PC-9 (cell line): ENCODE results near the gene KCNJ3. TPM values are rescaled to one million over a fixed set of nuclear protein-coding genes. Genes with fewer than 3 reads are reported as not detected.

Source experiments
- BruUV-seq: library from RNA; stranded (reverse); fragments of 400-500 nt; replicated peaks from 2 replicates; lab custom pipeline; 2021; lab: Mats Ljungman, UMichigan
- CTCF ChIA-PET: fragments of 300-600 bp; sonication (Branson Sonifier 250); formaldehyde crosslinking; loops from one replicate; lab custom pipeline; 2022; ENCODE audit warnings: antibody characterized with exemption; lab: Charles Lee
- POLR2A ChIA-PET: fragments of 300-600 bp; sonication (Branson Sonifier 250); formaldehyde crosslinking; loops from one replicate; lab custom pipeline; 2022; ENCODE audit warnings: antibody characterized with exemption; ENCODE audit not compliant: unreplicated experiment; lab: Charles Lee
- DNase-seq, 2 experiments: peaks; one replicate each; pipeline versions ENCODE4 v3.0.0 to v3.0.0-alpha.2; 2015 to 2022; ENCODE audit warnings: mixed read lengths in 1 of 2
- H2AFZ ChIP-seq: fragments of 200-600 bp; sonication (generic); 2 replicates; pipeline ENCODE4 v1.8.1; 2017; ENCODE audit warnings: antibody characterized with exemption
- H3F3A ChIP-seq: fragments of 200-600 bp; sonication (generic); 2 replicates; pipeline ENCODE4 v1.8.1; 2017; ENCODE audit warnings: antibody characterized with exemption, mild to moderate bottlenecking, low read depth; ENCODE audit not compliant: insufficient read depth
- H3K27ac ChIP-seq: fragments of 200-600 bp; sonication (generic); 2 replicates; pipeline ENCODE4 v1.6.1; 2016; ENCODE audit warnings: mixed run types
- H3K27me3 ChIP-seq: fragments of 200-600 bp; sonication (generic); 2 replicates; pipeline ENCODE4 v1.6.1; 2016; ENCODE audit warnings: low read depth, mixed run types; ENCODE audit not compliant: insufficient read depth
- H3K36me3 ChIP-seq: fragments of 200-600 bp; sonication (generic); 2 replicates; pipeline ENCODE4 v1.6.1; 2016; ENCODE audit warnings: low read depth, mixed run types
- H3K4me1 ChIP-seq: fragments of 200-600 bp; sonication (generic); replicated peaks from 2 replicates; pipeline ENCODE4 v1.6.1; 2016; ENCODE audit warnings: mixed run types; ENCODE audit not compliant: insufficient read depth
- H3K4me2 ChIP-seq: fragments of 200-600 bp; sonication (generic); 2 replicates; pipeline ENCODE4 v1.6.1; 2017; ENCODE audit warnings: mixed run types
- H3K4me3 ChIP-seq: fragments of 200-600 bp; sonication (generic); 2 replicates; pipeline ENCODE4 v1.6.1; 2016; ENCODE audit warnings: mixed run types
- H3K79me2 ChIP-seq: fragments of 200-600 bp; sonication (generic); 2 replicates; pipeline ENCODE4 v1.6.1; 2017; ENCODE audit warnings: low read depth, mixed run types
- H3K9me2 ChIP-seq: fragments of 200-600 bp; sonication (generic); 2 replicates; pipeline ENCODE4 v1.8.1; 2017; ENCODE audit warnings: mild to moderate bottlenecking; ENCODE audit not compliant: insufficient read depth
- H3K9me3 ChIP-seq: fragments of 200-600 bp; sonication (generic); 2 replicates; pipeline ENCODE4 v1.8.1; 2016; ENCODE audit warnings: low read depth; ENCODE audit not compliant: insufficient read depth
- H4K20me1 ChIP-seq: fragments of 200-600 bp; sonication (generic); 2 replicates; pipeline ENCODE4 v1.8.1; 2017; ENCODE audit not compliant: insufficient read depth
- CTCF ChIP-seq: fragments of 200-600 bp; sonication (generic); conservative IDR thresholded peaks from 2 replicates; pipeline ENCODE4 v1.6.1; 2017; ENCODE audit warnings: mixed run types, antibody characterized with exemption, mild to moderate bottlenecking, moderate library complexity
- EZH2 ChIP-seq: fragments of 200-600 bp; sonication (generic); IDR thresholded peaks from 2 replicates; pipeline ENCODE4 v1.8.0; 2017; ENCODE audit warnings: antibody characterized with exemption, low read depth
- intact Hi-C: fragments of 100-400 bp; cut with micrococcal nuclease; formaldehyde crosslinking; loops from one replicate; pipeline ENCODE4 v1.10.0; 2022; ENCODE audit not compliant: unreplicated experiment
- total RNA-seq: library from RNA; stranded (reverse); gene quantifications from 2 replicates; pipeline ENCODE4 v1.2.3, GENCODE V29; 2021

The KCNJ3 gene
- total RNA-seq, 1 experiment from 2014 or later: not detected

DNA sequence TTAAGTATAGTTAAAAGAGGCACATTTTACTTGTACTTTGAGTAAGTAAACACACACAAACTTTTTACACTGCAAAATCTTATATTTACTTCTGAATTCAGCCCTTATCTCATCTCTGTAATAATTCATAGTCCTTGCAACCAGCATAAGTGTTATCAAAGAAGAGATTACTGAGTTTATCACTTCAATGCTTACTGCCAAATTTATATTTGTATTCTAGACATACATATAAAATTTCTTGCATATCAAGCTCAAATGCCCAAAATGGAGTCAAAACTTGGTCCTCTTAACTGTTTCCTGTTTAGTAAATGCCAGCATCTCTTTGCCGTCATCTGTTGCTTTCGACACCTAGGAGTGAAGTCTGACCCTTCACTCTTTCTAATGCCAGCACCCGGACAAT lies 21.1 kb upstream of the KCNJ3 start:
- BruUV-seq: no TSS peak
- Histone ChIP-seq H3K79me2 (no peaks in the 10 kb centered on the region), H3F3A (no peaks in the 10 kb centered on the region), H3K9me3 (no peaks in the 10 kb centered on the region), H4K20me1 (no peaks in the 10 kb centered on the region), H3K4me2 (no peak overlapping the region), H3K4me1 (no peaks in the 10 kb centered on the region), H3K4me3 (no peak overlapping the region), H3K27ac (no peak overlapping the region), H3K36me3 (no peaks in the 10 kb centered on the region), H2AFZ (no peak overlapping the region), H3K9me2 (no peaks in the 10 kb centered on the region), H3K27me3 (no peaks in the 10 kb centered on the region)
- POLR2A ChIA-PET: no interaction called here
- DNase-seq: no peak
- TF ChIP-seq EZH2 (no peak), CTCF (no peak)
- CTCF ChIA-PET: no interaction called here
- intact Hi-C loops: no loop called here

GRCh38 chr2:154681741-154682140 lies 16.8 kb upstream of the KCNJ3 start:
- no peak for DNase-seq
- no peaks in the 10 kb centered on the region for H3F3A ChIP-seq
- H2AFZ ChIP-seq: no peak overlapping the region
- no peaks in the 10 kb centered on the region for H3K36me3 ChIP-seq
- H3K4me1 ChIP-seq: no peaks in the 10 kb centered on the region
- no peaks in the 10 kb centered on the region for H3K79me2 ChIP-seq
- H3K9me2 ChIP-seq: no peaks in the 10 kb centered on the region
- no peaks in the 10 kb centered on the region for H3K9me3 ChIP-seq
- TF ChIP-seq EZH2: no peak
- no peak for TF ChIP-seq CTCF
- H3K27ac ChIP-seq: no peak overlapping the region
- H3K4me2 ChIP-seq: no peak overlapping the region
- intact Hi-C loops: no loop called here
- H3K4me3 ChIP-seq: no peak overlapping the region
- no peaks in the 10 kb centered on the region for H3K27me3 ChIP-seq
- ChIA-PET CTCF (no interaction called here), POLR2A (no interaction called here)
- H4K20me1 ChIP-seq: no peaks in the 10 kb centered on the region
- no TSS peak for BruUV-seq

DNA sequence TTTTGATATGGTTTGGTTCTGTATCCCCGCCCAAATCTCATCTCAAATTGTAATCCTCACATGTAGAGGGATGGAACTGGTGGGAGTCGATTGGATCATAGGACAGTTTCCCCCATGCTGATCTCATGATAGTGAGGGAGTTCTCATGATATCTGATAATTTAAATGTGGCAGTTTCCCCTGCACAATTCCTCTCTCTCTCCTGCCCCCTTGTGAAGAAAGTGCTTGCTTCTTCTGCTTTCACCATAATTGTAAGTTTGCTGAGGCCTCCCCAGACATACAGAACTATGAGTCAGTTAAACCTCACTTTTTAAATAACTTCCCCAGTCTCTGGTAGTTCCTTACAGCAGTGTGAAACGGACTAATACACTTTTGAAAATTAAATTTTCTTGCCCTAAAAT lies 12.3 kb upstream of the KCNJ3 start:
- no peaks in the 10 kb centered on the region for H3K9me2 ChIP-seq
- POLR2A ChIA-PET: no interaction called here
- no peaks in the 10 kb centered on the region for H3K4me1 ChIP-seq

More for the DNA sequence above, 12.3 kb upstream of the KCNJ3 start:
- intact Hi-C loops: no loop called here
- no TSS peak for BruUV-seq
- no peak overlapping the region for H3K4me2 ChIP-seq
- no peak for DNase-seq
- H3K27me3 ChIP-seq: no peaks in the 10 kb centered on the region
- H4K20me1 ChIP-seq: no peaks in the 10 kb centered on the region
- CTCF ChIA-PET: no interaction called here
- no peaks in the 10 kb centered on the region for H3K36me3 ChIP-seq
- no peak overlapping the region for H3K4me3 ChIP-seq
- no peaks in the 10 kb centered on the region for H3F3A ChIP-seq
- H3K9me3 ChIP-seq: no peaks in the 10 kb centered on the region
- no peak overlapping the region for H3K27ac ChIP-seq
- no peaks in the 10 kb centered on the region for H3K79me2 ChIP-seq
- no peak overlapping the region for H2AFZ ChIP-seq
- TF ChIP-seq EZH2 (no peak), CTCF (no peak)
